ENCODE results near the gene HOXC11. TPM values are rescaled to one million over a fixed set of nuclear protein-coding genes. Genes with fewer than 3 reads are reported as not detected.

The HOXC11 gene
- total RNA-seq, 2 donors from 2014 or later, result not detected

DNA sequence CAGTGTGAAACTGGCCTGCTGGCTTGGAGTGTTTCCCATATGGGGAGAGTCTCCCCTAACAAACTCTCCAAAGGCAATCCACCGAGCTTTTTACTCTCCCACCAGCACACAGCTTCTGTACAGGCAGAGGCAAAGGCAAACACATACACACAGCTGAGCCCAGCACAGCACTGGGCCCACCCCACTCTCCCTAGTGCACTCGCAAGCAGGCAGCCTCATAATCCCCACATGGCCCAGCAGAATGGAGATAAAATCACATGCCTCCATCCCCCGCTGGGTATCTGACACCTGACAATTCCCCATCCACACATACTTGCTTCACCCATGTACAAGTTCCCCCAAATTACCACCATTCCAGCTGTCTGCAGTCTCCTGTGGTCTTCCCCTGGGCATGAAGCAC lies 14.8 kb upstream of the HOXC11 start:
- DNase-seq (ENCODE audit: low spot score) (no peak), ATAC-seq (no peak)
- Mint-ChIP-seq H3K36me3 (peaks cover 5% of the 10 kb centered on the region), H3K27ac (no peak overlapping the region), H3K27me3 (peaks cover 55 to 71% of the 10 kb centered on the region in 2 donors), H3K9me3 (no peaks in the 10 kb centered on the region), H3K4me1 (ENCODE audit: low read depth in 2 of 2) (peaks cover 27% of the 10 kb centered on the region in 2 donors), H3K4me3 (no peak overlapping the region)

DNA sequence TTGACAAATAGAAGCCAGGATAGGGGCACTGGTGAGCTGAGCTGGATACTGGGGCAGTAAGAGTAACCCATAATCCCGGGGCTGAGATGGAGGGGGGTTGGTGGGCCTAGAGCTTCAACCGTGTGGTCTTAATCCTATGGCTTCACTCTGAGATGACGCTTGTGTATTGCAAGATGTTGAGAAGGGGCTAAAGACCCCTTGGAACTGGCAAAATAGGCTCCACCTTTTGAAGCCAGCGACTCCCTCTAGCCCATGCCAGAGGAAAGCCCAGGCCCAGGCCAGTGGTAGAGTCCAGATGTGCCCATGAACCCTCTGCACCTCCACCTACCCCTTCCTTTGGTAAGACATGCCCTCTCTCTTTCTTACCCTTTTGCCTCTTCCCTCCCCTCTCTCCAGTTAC lies 13.6 kb upstream of the HOXC11 start:
- DNase-seq (ENCODE audit: low spot score) (no peak), ATAC-seq (no peak)
- H3K9me3 Mint-ChIP-seq, result no peaks in the 10 kb centered on the region
- no peaks in the 10 kb centered on the region for H3K36me3 Mint-ChIP-seq
- peaks cover 26 to 32% of the 10 kb centered on the region in 2 donors for H3K4me1 Mint-ChIP-seq (ENCODE audit: low read depth in 2 of 2)
- peaks cover 54 to 71% of the 10 kb centered on the region in 2 donors for H3K27me3 Mint-ChIP-seq
- H3K27ac Mint-ChIP-seq, result no peak overlapping the region
- no peak overlapping the region for H3K4me3 Mint-ChIP-seq

DNA sequence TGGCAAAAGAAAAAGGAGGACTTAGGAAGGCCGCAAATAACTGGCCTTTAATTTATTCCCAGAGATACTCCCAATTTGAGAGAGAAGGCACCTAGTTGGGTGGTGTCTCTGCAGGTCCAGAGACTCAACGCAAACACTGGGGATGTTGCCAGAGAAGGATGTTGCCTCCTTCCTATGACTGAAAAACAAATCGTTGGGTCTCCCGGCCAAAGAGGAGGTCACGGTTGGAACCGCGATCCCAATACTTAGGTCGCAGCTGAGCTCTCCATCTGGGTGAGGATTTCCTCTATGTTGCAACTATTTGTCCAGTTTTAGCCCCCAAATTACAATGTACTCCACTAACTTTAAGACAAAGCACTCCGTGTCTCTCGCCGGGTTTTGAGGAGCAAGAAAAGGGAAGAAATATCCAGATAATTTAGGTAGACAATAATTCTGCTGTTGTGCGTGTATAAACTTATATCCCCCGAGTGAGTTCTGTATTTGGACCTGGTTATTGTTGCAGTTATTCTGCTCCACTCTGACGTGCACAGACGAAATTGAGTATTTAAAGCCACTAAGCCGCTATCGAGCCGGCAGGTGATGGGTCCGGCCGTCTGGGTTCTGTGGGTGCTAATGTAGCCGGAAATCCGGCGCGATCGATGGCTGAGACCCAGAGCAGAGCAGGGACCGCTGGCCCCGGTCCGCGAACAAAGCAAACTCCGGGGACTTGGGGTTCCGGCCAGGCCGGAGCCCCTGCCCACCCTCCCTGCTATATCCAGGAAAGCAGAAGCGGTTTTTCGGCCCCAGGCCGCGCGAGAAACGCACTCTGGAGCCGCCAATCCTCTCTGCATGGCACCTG lies 12.5 kb upstream of the HOXC11 start:
- ATAC-seq, result no peak
- Mint-ChIP-seq H3K4me1 (ENCODE audit: low read depth in 2 of 2) (peaks cover 31 to 38% of the 10 kb centered on the region in 2 donors), H3K27me3 (peaks cover 61 to 81% of the 10 kb centered on the region in 2 donors), H3K4me3 (peak overlapping the region; percentile 3), H3K36me3 (no peaks in the 10 kb centered on the region), H3K27ac (no peak overlapping the region), H3K9me3 (no peaks in the 10 kb centered on the region)
- DNase-seq (ENCODE audit: low spot score), result no peak

DNA sequence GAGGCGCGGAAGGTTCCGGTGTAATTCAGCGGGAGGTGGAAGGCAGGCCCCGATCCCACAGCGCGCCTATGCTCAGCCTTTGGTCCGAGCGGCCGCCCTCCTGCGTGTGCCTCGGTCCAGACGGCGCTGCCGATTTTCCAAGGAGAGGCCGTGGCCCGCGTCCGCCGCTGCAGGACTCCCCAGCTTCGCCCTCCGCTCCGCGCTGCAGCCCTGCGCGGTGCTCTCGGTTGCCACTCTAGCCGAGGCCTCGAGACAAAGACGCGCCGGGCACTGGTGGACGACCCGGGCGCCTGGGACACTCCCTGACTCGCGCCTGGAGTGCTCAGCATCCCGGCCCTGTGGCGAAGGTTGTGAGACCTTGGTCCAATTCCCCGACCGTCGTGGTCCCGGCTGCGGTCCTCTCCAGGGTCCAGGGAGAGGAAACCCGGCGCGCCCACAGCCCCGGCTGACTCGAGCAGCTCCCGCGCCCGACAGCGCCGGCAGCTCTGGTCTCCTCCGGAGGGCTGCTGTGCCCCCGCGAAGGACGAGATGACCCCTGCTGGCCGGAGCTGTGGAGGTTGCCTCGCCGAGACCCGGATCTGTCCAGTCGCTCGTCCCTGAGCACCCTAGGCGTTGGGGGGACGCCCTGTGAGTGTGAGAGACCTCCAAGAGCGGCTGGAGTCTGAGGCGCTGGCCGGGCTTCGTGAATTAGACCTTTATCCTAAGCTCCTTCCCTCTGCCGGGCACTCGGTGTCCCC lies 11.7 kb upstream of the HOXC11 start:
- H3K36me3 Mint-ChIP-seq, result no peaks in the 10 kb centered on the region
- DNase-seq (ENCODE audit: low spot score) (no peak), ATAC-seq (peak in 1 of 2 donors; percentile 15)
- H3K27me3 Mint-ChIP-seq, result peaks cover 61 to 81% of the 10 kb centered on the region in 2 donors
- H3K9me3 Mint-ChIP-seq, result no peaks in the 10 kb centered on the region
- H3K4me3 Mint-ChIP-seq, result no peak overlapping the region
- H3K27ac Mint-ChIP-seq, result no peak overlapping the region
- peaks cover 30 to 38% of the 10 kb centered on the region in 2 donors for H3K4me1 Mint-ChIP-seq (ENCODE audit: low read depth in 2 of 2)

DNA sequence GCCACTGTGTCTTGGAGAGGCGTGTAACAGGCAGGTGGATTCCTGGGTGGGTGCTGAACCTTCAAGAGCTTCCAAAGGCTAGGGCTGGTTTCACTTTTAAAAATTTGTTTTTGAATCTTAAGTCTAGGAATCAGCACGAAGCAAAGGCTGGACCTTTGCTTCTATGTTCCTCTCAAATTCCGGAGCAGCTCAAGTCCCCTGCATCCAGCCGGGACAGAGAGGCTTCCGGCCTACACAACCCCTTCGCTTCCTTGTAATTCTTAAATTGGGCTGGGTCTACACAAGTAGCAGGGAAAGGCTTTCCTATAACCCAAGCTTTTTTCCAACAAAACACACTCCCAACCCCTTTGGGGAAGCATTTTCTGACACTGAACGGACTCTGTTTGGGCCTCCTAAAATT lies 9.9 kb upstream of the HOXC11 start:
- no peaks in the 10 kb centered on the region for H3K36me3 Mint-ChIP-seq
- H3K9me3 Mint-ChIP-seq, result no peaks in the 10 kb centered on the region

DNA sequence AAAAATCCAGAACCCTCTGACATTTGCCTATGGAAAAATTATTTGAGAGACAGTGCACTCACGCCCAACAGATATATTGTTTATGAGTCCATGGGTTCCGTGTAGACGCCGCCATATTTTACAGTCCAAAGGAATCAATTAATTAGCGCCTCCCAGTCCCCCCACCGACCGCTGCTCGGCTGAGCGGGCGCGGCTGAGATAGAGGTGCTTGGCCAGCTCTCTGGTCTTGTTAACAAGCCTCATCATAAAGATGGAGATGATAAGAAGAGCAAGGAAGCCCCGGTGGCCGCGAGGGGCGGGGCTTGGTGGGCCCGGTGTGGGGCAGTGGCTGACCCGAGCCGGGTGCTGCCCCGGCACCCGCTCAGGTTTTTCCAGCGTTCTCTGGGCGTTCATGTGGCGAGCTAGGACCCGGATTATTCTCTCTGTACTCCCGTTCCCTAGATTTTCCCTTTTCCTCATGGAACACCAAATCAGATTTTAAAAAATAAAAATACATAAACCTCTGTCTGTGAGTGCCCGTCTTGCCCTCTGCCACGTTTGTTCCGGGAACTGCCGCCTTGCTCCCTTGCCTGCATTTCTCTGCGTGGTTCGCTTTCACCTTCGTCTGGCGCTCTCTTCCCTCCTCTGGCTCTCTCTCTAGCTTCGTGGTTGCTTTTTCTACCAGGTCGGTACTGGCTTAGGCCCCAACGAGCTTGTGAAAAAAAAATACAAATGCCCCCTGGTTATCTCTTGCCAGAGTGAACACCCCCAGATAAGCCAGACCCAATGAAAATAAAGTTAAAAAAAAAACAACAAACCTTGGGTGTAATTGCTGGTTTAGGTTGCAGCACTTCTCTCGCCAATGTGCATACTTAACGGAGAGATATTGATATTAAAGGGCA lies 9.3 kb upstream of the HOXC11 start:
- Mint-ChIP-seq H3K27me3 (peaks cover 67 to 86% of the 10 kb centered on the region in 2 donors), H3K36me3 (no peaks in the 10 kb centered on the region), H3K9me3 (no peaks in the 10 kb centered on the region), H3K4me3 (peak overlapping the region; percentile 16), H3K4me1 (ENCODE audit: low read depth in 2 of 2) (peaks cover 35 to 37% of the 10 kb centered on the region in 2 donors), H3K27ac (no peak overlapping the region)
- no peak for ATAC-seq
- no peak for DNase-seq (ENCODE audit: low spot score)

More for the DNA sequence above, 9.9 kb upstream of the HOXC11 start:
- DNase-seq (ENCODE audit: low spot score) (no peak), ATAC-seq (no peak)
- Mint-ChIP-seq H3K4me3 (no peak overlapping the region), H3K4me1 (ENCODE audit: low read depth in 2 of 2) (peaks cover 35 to 37% of the 10 kb centered on the region in 2 donors), H3K27ac (no peak overlapping the region), H3K27me3 (peaks cover 67 to 86% of the 10 kb centered on the region in 2 donors)

DNA sequence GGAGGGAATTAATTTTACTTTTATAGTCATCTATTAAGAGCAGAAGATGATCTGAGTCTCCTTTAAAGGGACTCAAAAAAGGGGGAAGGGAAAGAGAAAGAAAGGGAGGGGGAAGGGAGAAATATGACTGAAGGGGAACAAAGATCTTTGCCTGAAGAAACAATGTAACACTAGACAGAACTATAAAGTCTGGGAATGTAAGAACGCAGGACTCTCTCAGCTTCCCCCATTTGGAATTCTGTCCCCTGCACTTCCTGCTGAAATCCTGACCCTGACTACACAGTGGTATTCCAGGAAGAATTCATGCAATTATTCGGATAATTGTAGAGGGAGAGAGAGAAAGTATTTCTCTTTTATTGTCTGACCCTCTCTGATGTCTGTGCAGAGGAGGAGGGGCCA lies 8.6 kb upstream of the HOXC11 start:
- no peak for ATAC-seq
- Mint-ChIP-seq H3K9me3 (no peaks in the 10 kb centered on the region), H3K4me1 (ENCODE audit: low read depth in 2 of 2) (peaks cover 35 to 37% of the 10 kb centered on the region in 2 donors), H3K27ac (no peak overlapping the region), H3K36me3 (no peaks in the 10 kb centered on the region), H3K4me3 (peak overlapping the region; percentile 16), H3K27me3 (peaks cover 66 to 84% of the 10 kb centered on the region in 2 donors)
- no peak for DNase-seq (ENCODE audit: low spot score)

DNA sequence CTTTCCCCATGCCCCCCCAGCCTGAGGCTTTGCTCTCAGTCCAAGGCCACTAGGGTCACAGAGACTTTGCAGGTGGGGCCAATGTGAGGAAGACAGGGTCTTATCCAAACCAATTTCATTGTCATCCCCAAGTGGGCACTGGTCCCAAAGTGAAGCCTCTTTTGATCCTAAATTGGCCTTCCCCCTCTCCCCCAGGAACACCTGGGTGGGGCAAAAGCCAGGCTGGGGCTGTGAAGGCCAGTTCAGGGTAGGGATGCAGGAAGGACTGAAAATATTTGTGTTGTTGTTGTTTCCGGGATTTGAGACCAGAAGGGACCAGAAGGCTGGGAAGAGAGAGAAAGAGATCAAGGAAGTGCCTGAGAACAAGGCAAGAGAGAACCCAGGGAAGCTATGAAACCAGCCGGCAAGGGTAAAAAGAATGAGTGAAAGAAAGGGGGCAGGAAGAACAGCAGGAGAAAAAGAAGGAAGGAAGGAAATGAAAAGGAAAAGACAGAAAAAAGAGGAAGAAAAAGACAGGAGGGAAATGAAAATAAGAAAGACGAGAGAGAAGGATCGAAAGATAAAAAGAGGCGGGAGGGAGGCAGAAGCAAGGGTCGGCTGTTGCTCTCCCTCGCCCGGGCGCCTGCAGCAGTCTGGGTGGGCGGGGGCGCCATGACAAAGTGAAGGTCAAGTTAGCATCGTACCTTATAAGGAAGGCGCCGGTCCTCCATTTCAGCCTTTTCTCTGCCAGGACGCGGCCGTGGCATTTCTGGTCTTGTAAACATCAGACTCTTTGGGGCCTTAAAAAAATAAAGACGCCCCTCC lies 7.4 kb upstream of the HOXC11 start:
- no peak for DNase-seq (ENCODE audit: low spot score)
- Mint-ChIP-seq H3K9me3 (no peaks in the 10 kb centered on the region), H3K27ac (no peak overlapping the region), H3K27me3 (peaks cover 61 to 81% of the 10 kb centered on the region in 2 donors), H3K4me3 (peak overlapping the region; percentile 26), H3K36me3 (no peaks in the 10 kb centered on the region), H3K4me1 (ENCODE audit: low read depth in 2 of 2) (peaks cover 27 to 28% of the 10 kb centered on the region in 2 donors)
- ATAC-seq, result no peak

DNA sequence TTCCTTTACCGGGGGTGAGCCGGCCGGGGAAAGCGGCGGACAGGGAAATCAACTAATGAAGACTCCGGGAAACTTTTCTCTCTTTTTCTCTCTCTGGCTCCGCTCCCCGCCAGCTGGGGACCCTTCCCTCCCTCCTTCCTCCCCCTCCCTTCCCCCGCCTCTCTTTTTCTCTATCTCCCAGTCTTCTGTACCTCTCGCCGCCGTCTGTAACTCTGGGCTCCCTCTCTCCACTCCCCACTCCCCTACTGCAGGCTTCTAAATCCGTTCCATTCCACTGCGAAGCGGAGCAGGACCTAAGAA lies 6.9 kb upstream of the HOXC11 start:
- ATAC-seq (no peak), DNase-seq (ENCODE audit: low spot score) (no peak)
- H3K27ac Mint-ChIP-seq, result no peak overlapping the region
- no peaks in the 10 kb centered on the region for H3K36me3 Mint-ChIP-seq
- H3K4me3 Mint-ChIP-seq, result peak overlapping the region; percentile 19
- H3K9me3 Mint-ChIP-seq, result no peaks in the 10 kb centered on the region
- H3K4me1 Mint-ChIP-seq (ENCODE audit: low read depth in 2 of 2), result peaks cover 25 to 28% of the 10 kb centered on the region in 2 donors
- H3K27me3 Mint-ChIP-seq, result peaks cover 65 to 84% of the 10 kb centered on the region in 2 donors

DNA sequence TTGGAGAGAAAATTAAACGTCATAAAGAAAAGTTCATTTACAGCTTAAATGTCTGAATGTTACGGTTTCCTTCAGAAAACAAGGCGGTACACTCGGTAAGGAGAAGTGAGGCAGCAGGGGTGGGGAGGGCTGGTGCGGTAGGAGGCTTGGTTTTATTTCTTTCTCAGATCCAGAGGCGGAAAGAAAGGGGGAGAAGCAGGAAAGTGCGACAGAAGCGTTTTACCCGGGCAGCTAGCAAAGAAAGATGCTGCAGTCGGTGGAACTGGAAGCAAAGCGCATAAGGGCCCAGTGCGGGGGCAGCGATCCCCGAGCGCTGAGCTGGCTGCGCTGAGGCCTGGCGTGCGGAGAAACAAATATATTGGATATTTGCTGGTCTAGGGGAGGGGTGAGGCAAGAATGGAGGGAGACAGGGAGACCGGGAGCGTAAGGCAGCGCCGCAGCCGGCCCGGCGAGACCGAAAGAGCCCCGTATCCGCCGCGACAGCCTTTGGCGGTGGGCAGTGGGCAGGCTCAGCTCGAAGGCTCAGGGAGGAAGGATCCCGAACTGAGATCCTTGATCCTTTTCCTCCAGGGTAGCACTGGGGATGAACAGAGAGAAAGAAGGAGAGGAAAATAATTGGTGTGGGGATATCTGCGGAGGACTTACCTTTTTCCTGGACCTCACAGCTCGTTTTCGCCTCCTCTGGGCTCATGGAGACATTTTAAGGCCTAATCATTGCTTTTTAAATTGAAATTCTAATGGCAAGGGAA lies 6.4 kb upstream of the HOXC11 start:
- ATAC-seq, result no peak
- no peak overlapping the region for H3K27ac Mint-ChIP-seq
- peaks cover 70 to 89% of the 10 kb centered on the region in 2 donors for H3K27me3 Mint-ChIP-seq
- no peaks in the 10 kb centered on the region for H3K36me3 Mint-ChIP-seq
- H3K4me1 Mint-ChIP-seq (ENCODE audit: low read depth in 2 of 2), result peaks cover 25 to 28% of the 10 kb centered on the region in 2 donors
- no peak for DNase-seq (ENCODE audit: low spot score)
- H3K9me3 Mint-ChIP-seq, result no peaks in the 10 kb centered on the region
- peak overlapping the region; percentile 19 for H3K4me3 Mint-ChIP-seq

DNA sequence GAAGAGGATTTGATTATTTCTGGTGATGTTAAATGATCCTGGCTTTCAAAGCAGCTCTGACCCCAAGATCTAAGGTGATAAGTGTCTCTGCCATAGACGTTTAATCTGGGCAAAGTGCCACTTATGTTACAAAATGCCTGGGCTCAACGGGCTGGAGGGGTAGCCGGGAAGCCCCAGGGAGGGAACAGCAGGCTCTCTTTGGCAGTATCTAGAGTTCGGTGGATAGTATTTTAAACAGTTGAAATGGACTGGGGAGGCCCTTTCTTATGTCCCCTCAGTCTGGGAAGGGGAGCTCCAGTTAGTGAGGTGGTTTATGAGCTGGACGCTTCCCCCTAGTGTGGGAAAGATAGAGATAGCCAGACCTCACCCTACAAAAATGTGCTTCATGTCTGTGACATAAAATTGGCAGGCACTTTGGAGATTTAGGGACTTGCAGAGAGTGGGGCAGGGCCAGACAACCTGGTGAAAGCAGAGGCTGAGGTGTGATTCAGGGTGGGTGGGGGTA lies 5.5 kb upstream of the HOXC11 start:
- DNase-seq (ENCODE audit: low spot score) (no peak), ATAC-seq (no peak)
- peaks cover 78 to 95% of the 10 kb centered on the region in 2 donors for H3K27me3 Mint-ChIP-seq
- H3K27ac Mint-ChIP-seq, result no peak overlapping the region
- H3K36me3 Mint-ChIP-seq, result no peaks in the 10 kb centered on the region
- H3K4me1 Mint-ChIP-seq (ENCODE audit: low read depth in 2 of 2), result peaks cover 25 to 28% of the 10 kb centered on the region in 2 donors
- H3K4me3 Mint-ChIP-seq, result no peak overlapping the region
- H3K9me3 Mint-ChIP-seq, result no peaks in the 10 kb centered on the region
